Fibroblast of villous mesenchyme (primary cell): ENCODE measurements around the gene GNAI3. TPM values are rescaled to one million over a fixed set of nuclear protein-coding genes. Genes with fewer than 3 reads are reported as not detected.
A peak's percentile ranks its signal among the peaks of the same experiment; 100 is the strongest.

Experiments used
- DNase-seq: peaks from one replicate; pipeline ENCODE4 v3.0.0-alpha.2; 2010; ENCODE audit warnings: low read depth
- H3K4me3 ChIP-seq: 2 replicates; pipeline ENCODE4 v1.5.1; 2011; ENCODE audit warnings: low read depth, mild to moderate bottlenecking, low read length
- total RNA-seq: library from RNA; depleted of rRNA; stranded (reverse); fragments of >200 nt; gene quantifications from 2 replicates; pipeline ENCODE4 v1.2.3, GENCODE V29; 2012
- TF ChIP-seq, protein P1 (sequence below): IDR thresholded peaks from 2 replicates; pipeline ENCODE4 v1.5.1; 2012; ENCODE audit warnings: low read depth, mild to moderate bottlenecking, low read length; ENCODE audit not compliant: insufficient read depth

The GNAI3 gene
- total RNA-seq, 1 donor, result 17.3 TPM

DNA sequence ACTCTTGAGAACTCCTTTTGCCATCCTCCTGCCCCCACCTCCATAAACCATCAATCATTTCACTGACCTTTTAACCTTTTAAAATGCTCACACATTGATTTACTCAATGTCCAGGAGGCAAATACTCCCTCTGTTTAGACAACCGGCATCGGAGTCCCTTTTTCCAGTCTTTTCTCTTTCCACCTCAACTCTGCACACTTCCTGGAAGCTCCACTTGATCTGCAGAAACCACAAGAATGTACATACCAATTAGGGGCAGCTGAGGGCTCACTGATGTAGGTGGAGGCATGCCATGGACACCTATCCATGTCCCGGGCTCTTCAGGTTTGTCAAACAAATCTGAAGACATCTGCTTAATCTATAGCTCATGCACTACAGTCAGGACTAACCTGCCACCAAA is 33.6 kb upstream of the GNAI3 start:
- TF ChIP-seq, protein P1, sequence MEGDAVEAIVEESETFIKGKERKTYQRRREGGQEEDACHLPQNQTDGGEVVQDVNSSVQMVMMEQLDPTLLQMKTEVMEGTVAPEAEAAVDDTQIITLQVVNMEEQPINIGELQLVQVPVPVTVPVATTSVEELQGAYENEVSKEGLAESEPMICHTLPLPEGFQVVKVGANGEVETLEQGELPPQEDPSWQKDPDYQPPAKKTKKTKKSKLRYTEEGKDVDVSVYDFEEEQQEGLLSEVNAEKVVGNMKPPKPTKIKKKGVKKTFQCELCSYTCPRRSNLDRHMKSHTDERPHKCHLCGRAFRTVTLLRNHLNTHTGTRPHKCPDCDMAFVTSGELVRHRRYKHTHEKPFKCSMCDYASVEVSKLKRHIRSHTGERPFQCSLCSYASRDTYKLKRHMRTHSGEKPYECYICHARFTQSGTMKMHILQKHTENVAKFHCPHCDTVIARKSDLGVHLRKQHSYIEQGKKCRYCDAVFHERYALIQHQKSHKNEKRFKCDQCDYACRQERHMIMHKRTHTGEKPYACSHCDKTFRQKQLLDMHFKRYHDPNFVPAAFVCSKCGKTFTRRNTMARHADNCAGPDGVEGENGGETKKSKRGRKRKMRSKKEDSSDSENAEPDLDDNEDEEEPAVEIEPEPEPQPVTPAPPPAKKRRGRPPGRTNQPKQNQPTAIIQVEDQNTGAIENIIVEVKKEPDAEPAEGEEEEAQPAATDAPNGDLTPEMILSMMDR, result no peak
- H3K4me3 ChIP-seq, result no peak overlapping the region
- no peak for DNase-seq

GRCh38 chr1:109516872-109517271 is 31.5 kb upstream of the GNAI3 start:
- DNase-seq, result no peak
- H3K4me3 ChIP-seq, result no peak overlapping the region
- TF ChIP-seq, protein P1, result no peak

DNA sequence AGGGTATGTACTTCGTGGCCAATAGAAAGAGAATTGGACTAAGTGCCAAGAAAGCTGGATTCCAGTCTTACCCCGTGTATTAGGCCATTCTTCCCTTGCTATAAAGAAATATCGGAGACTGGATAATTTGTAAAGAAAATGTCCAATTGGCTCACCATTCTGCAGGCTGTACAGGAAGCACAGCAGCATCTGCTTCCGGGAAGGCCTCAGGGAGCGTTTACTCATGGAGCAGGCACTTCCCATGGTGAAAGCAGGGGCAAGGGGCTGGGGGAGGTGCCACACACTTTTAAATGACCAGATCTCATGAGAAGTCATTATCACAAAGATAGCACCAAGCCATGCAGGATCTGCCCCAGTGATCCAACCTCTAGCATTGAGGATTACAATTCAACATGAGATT is 31.1 kb upstream of the GNAI3 start:
- no peak overlapping the region for H3K4me3 ChIP-seq
- DNase-seq, result no peak
- TF ChIP-seq, protein P1, result no peak

DNA sequence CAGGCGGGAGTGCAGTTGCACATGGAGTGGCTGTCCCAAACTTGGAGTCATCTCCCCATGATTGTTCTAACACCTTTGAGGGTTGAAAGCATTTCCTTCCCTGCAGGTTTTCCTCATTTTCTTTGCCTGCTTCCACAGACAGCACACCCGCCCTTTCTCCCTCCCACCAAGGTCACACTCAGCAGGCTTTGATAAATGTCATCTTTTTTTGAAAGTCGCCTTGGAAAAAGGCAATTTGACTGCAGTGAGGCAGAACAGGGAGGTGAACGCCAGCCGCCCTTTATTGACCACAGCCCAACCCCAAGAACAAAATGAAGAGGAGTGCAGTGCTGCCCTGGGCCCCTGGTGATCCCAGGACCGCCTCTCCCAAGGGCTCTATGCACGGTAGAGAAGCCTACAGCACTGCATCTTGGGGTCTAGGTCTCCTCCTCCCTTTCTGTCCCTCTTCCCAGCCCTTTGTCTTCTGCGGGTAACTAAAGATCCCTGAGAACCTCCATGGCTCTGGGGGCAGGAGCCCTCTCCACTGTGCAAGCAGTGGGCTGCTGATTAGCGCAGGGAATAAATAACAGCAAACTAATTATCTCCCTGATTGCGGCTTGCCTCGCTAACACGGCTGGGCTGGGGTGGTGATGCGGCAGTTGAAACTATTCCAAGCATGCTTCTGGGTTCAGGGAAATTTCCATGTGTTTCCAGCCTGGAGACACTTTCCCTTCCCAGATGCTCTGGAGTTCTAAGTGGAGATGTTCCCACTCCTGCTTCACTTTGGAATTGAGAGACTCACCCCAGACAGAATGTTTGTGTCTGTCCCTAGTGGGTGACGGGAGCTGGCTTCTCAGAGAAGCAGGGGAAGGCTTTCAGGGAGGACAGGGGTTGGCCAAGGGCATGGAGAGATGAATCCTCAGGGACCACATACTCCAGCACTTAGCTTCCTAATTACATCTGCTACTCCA is 27.1 kb upstream of the GNAI3 start:
- TF ChIP-seq, protein P1, result no peak
- DNase-seq, result peak; percentile 12
- H3K4me3 ChIP-seq, result no peak overlapping the region

GRCh38 chr1:109522026-109522425 is 26.4 kb upstream of the GNAI3 start:
- TF ChIP-seq, protein P1, result no peak
- no peak for DNase-seq
- no peak overlapping the region for H3K4me3 ChIP-seq

DNA sequence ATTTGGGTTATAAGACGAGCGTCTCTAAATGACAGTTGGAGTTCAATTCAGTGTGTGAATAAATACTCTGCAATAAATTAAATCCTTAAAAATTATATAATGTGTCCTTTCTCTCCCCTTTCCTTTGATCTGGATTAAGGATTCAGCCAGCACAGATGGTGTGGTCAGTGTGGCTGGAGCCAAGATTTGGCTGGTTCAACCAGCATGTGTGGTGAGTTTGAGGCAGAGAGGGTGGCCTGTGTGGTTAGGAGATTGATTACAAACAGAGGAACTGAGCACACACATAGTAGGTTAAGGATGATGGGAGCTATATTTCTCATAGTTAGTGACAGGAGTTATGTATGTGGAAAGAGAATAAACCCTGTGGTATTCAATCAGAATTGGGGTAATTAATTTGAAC is 24.7 kb upstream of the GNAI3 start:
- TF ChIP-seq, protein P1, result no peak
- DNase-seq, result no peak
- H3K4me3 ChIP-seq, result no peak overlapping the region
